ENCODE measurements around the gene ACAP1.

DNA sequence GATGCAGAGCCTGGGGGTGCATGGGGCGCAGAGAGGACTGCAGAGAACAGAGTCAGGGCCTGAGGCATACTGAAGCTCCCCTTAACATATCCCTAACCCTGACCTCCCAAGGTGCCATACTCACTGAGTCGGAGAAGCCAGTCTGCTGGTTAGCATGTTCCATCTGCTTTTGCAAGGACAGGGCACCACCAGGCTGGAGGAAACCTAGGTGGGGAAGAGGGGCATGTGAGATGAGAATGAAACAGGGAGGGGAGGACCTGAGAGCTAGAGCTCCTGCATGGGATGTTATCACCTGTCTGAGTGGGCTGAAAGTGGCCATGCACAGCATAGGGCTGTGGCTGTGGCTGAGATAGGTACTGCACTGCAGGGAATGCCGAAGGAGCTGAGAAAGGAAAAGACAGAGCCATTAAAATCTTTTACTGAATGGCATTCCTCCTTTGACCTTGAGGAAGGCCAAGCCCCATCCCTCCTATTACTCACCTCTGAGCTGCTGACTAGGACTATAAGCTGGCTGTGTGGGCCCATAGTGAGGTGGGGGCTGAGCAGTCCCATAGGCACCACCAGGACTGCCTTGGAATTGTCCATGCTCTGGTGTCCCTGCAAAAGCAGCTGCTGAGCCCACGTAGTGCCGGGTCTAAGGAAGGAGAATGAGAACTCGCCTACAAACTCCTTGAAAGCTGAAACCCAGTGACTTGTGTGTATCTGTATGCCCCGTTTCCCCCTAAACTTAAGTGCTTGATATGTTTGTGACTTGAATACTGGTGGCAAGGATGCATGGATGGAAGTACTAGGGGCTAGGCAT, 23.0 kb upstream of the ACAP1 start:
- TF ChIP-seq, protein P1, sequence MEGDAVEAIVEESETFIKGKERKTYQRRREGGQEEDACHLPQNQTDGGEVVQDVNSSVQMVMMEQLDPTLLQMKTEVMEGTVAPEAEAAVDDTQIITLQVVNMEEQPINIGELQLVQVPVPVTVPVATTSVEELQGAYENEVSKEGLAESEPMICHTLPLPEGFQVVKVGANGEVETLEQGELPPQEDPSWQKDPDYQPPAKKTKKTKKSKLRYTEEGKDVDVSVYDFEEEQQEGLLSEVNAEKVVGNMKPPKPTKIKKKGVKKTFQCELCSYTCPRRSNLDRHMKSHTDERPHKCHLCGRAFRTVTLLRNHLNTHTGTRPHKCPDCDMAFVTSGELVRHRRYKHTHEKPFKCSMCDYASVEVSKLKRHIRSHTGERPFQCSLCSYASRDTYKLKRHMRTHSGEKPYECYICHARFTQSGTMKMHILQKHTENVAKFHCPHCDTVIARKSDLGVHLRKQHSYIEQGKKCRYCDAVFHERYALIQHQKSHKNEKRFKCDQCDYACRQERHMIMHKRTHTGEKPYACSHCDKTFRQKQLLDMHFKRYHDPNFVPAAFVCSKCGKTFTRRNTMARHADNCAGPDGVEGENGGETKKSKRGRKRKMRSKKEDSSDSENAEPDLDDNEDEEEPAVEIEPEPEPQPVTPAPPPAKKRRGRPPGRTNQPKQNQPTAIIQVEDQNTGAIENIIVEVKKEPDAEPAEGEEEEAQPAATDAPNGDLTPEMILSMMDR (optimal IDR thresholded peaks at IDR 0.05 in 1 of 3, IDR thresholded peaks at IDR 0.05 in 1 of 3, conservative IDR thresholded peaks at IDR 0.05 in 1 of 3; ENCODE audit: extremely low read depth in 1 of 3, insufficient read depth in 2 of 3, low read length in 3 of 3) = peak in 2 of 3 experiments; percentile 25 to 49
- TF ChIP-seq EZH2 (IDR thresholded peaks at IDR 0.05; ENCODE audit: low read length) = no peak
